ENCODE results near the gene ACTRT2. TPM values are rescaled to one million over a fixed set of nuclear protein-coding genes. Genes with fewer than 3 reads are reported as not detected.

The ACTRT2 gene
- total and polyA plus RNA-seq, 10 of the 15 experiments (the other 5 are each of a cell fraction or from before 2014, with no cell fraction given): not detected

DNA sequence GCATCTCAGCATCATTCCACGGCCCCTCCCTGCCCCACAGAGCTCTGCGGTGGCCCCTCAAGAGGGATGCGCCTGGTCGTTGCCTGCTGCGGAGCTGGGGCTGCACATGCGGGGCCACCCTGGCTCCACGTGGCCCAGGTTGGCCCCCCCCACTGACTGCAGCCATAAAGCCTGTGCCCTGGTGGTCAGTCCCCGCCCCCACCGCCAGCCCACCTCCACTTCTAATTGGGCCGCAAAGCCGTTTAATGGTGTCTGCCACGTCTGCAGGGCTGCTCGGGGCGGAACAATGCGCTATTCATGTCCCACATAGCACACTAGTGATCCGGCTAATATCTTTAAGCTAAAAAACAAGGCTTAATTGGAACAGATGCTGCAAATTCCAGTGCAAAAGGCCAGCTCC is 33.5 kb upstream of the ACTRT2 start:
- Histone ChIP-seq H3K36me3 (ENCODE audit: control insufficient read depth in 2 of 2, insufficient read depth in 2 of 2, low read length in 1 of 2) (no peaks in the 10 kb centered on the region), H3K27me3 (replicated peaks in 1 of 2; ENCODE audit: control insufficient read depth in 2 of 2, insufficient read depth in 2 of 2, low read length in 1 of 2) (no peaks in the 10 kb centered on the region), H4K20me1 (ENCODE audit: control insufficient read depth, insufficient read depth) (no peaks in the 10 kb centered on the region), H3K4me1 (ENCODE audit: control insufficient read depth, insufficient read depth, low read length) (no peaks in the 10 kb centered on the region), H3K9ac (ENCODE audit: control insufficient read depth, insufficient read depth, low read length) (no peak overlapping the region), H3K79me2 (ENCODE audit: control insufficient read depth, insufficient read depth, low read length) (no peaks in the 10 kb centered on the region), H3K4me3 (no peak overlapping the region), H3K9me3 (replicated peaks; ENCODE audit: control insufficient read depth, insufficient read depth, low read length) (no peaks in the 10 kb centered on the region), H3K27ac (ENCODE audit: control insufficient read depth, insufficient read depth) (no peak overlapping the region), H2AFZ (ENCODE audit: control insufficient read depth, low read depth, low read length) (no peak overlapping the region), H3K4me2 (ENCODE audit: control insufficient read depth, insufficient read depth) (no peak overlapping the region)
- BruUV-seq (replicated peaks): no TSS peak
- ChIA-PET CTCF (no interaction called here), SMC1A (ENCODE audit: uncharacterized antibody, unreplicated experiment) (no interaction called here), RAD21 (ENCODE audit: unreplicated experiment) (no interaction called here), POLR2A (interaction anchor here (0.6 kb wide), 1 partner anchor 526 kb away, joined by 3 read pairs; no protein-coding TSS in a partner anchor)
- WGBS (ENCODE audit: insufficient coverage, insufficient replicate concordance, low lambda C conversion rate, missing lambda C conversion rate): 54% methylated on average over 16 of the region's 16 CpGs
- ATAC-seq (no peak), DNase-seq (ENCODE audit: low read depth, low spot score) (no peak), FAIRE-seq (no peak)
- in situ Hi-C loops (cut with MboI): no loop called here
- intact Hi-C loops (cut with micrococcal nuclease; ENCODE audit: unreplicated experiment): no loop called here
- TF ChIP-seq SMARCA5 (IDR thresholded peaks at IDR 0.05): no peak
- TF ChIP-seq CBX3 (IDR thresholded peaks at IDR 0.05; ENCODE audit: borderline replicate concordance, low read depth): no peak
- TF ChIP-seq HDGF (IDR thresholded peaks at IDR 0.05): no peak
- no peak for TF ChIP-seq FOXM1 (IDR thresholded peaks at IDR 0.05; ENCODE audit: low read depth, low read length)
- no peak for TF ChIP-seq NBN (IDR thresholded peaks at IDR 0.05)
- TF ChIP-seq MXI1 (IDR thresholded peaks at IDR 0.05; ENCODE audit: low read depth, low read length): no peak
- TF ChIP-seq NKRF (conservative IDR thresholded peaks at IDR 0.05): no peak
- no peak for TF ChIP-seq TARDBP (IDR thresholded peaks at IDR 0.05; ENCODE audit: borderline replicate concordance)
- no peak for TF ChIP-seq KLF5 (IDR thresholded peaks at IDR 0.05; ENCODE audit: partially characterized antibody)
- no peak for TF ChIP-seq SP1 (IDR thresholded peaks at IDR 0.05; ENCODE audit: low read depth, low read length)
- no peak for TF ChIP-seq EGR1 (IDR thresholded peaks at IDR 0.05; ENCODE audit: borderline replicate concordance in 1 of 2, low read depth in 2 of 2, low read length in 2 of 2)
- TF ChIP-seq, protein P1, sequence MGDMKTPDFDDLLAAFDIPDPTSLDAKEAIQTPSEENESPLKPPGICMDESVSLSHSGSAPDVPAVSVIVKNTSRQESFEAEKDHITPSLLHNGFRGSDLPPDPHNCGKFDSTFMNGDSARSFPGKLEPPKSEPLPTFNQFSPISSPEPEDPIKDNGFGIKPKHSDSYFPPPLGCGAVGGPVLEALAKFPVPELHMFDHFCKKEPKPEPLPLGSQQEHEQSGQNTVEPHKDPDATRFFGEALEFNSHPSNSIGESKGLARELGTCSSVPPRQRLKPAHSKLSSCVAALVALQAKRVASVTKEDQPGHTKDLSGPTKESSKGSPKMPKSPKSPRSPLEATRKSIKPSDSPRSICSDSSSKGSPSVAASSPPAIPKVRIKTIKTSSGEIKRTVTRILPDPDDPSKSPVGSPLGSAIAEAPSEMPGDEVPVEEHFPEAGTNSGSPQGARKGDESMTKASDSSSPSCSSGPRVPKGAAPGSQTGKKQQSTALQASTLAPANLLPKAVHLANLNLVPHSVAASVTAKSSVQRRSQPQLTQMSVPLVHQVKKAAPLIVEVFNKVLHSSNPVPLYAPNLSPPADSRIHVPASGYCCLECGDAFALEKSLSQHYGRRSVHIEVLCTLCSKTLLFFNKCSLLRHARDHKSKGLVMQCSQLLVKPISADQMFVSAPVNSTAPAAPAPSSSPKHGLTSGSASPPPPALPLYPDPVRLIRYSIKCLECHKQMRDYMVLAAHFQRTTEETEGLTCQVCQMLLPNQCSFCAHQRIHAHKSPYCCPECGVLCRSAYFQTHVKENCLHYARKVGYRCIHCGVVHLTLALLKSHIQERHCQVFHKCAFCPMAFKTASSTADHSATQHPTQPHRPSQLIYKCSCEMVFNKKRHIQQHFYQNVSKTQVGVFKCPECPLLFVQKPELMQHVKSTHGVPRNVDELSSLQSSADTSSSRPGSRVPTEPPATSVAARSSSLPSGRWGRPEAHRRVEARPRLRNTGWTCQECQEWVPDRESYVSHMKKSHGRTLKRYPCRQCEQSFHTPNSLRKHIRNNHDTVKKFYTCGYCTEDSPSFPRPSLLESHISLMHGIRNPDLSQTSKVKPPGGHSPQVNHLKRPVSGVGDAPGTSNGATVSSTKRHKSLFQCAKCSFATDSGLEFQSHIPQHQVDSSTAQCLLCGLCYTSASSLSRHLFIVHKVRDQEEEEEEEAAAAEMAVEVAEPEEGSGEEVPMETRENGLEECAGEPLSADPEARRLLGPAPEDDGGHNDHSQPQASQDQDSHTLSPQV (IDR thresholded peaks at IDR 0.05): no peak
- TF ChIP-seq, protein P2, sequence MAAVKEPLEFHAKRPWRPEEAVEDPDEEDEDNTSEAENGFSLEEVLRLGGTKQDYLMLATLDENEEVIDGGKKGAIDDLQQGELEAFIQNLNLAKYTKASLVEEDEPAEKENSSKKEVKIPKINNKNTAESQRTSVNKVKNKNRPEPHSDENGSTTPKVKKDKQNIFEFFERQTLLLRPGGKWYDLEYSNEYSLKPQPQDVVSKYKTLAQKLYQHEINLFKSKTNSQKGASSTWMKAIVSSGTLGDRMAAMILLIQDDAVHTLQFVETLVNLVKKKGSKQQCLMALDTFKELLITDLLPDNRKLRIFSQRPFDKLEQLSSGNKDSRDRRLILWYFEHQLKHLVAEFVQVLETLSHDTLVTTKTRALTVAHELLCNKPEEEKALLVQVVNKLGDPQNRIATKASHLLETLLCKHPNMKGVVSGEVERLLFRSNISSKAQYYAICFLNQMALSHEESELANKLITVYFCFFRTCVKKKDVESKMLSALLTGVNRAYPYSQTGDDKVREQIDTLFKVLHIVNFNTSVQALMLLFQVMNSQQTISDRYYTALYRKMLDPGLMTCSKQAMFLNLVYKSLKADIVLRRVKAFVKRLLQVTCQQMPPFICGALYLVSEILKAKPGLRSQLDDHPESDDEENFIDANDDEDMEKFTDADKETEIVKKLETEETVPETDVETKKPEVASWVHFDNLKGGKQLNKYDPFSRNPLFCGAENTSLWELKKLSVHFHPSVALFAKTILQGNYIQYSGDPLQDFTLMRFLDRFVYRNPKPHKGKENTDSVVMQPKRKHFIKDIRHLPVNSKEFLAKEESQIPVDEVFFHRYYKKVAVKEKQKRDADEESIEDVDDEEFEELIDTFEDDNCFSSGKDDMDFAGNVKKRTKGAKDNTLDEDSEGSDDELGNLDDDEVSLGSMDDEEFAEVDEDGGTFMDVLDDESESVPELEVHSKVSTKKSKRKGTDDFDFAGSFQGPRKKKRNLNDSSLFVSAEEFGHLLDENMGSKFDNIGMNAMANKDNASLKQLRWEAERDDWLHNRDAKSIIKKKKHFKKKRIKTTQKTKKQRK (IDR thresholded peaks at IDR 0.05; ENCODE audit: low read depth, low read length): no peak
- no peak for TF ChIP-seq RUNX3 (IDR thresholded peaks at IDR 0.05; ENCODE audit: low read length)

All from GM12878 (cell line).